GM15510 (cell line): ENCODE results near the gene SIGLECL1.

Experiments
- POLR2A ChIP-seq: IDR thresholded peaks from 3 replicates; pipeline ENCODE4 v1.6.1; 2011; ENCODE audit warnings: borderline replicate concordance; ENCODE audit not compliant: insufficient read length; ENCODE audit errors: extremely low read depth

Gene SIGLECL1

DNA sequence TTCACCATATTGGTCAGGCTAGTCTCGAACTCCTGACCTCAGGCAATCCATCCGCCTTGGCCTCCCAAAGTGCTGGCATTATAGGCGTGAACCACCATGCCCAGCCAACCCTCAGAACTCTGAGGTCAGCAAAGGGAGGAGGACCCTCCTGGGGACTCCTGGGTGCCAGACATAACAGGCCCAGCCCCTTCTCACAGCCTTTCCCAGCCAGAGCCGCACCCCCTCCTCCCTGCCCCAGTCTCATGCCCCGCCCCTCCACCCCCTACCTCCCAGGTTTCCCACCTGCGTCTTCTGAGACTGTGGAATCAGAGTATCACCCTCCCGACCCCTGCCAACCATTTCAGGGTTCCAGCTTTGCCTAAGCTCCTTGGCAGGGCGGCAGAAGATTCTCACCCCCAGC lies 65.8 kb downstream of the SIGLECL1 start:
- no peak for TF ChIP-seq POLR2A

DNA sequence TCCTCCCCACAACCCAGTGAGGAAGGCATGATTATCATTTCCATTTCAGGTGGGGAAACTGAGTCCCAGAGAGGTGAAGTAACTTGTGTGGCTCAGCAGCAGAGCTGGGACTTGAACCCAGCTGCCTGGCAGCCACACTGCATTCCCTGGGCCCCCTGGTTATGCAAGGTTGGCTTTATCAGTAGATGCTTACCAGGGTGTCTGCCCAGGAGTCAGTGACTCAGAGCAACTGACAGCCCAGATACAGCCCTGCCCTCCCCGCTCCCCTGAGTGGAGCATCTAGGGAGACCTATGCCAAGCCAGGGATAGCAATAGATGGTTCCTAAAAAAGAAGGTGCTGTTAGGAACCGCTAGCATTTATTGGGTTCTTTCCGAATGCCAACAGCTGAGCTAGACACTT lies 66.5 kb downstream of the SIGLECL1 start:
- no peak for TF ChIP-seq POLR2A

DNA sequence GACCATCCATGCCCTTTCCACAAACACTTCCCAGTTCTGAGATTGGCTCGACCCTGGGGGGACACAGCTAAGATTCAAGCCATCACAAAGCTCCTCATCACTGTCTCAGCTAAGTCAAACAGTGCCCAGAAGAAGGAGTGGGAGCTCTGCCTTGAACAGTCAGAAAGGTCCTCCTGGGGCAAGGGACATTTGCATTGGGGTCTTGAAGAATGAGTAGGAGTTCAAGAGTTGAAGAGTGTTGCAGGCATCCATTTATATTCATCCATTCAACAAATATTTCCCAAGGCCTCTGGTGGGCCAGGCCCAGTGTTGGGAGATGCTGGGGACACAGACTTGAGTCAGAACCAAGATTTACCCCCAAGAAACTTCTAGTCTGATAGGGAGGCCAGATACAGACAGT lies 67.1 kb downstream of the SIGLECL1 start:
- TF ChIP-seq POLR2A: no peak
